Neural crest cell (in vitro differentiated cells): ENCODE data around the gene SHLD3. TPM values are rescaled to one million over a fixed set of nuclear protein-coding genes. Genes with fewer than 3 reads are reported as not detected.
"Not testable (repeated sequence)": the region's sequence is repeated elsewhere in the genome, so short reads cannot be mapped to it uniquely, and the experiment has no call there.

Source experiments
- DNase-seq: peaks from one replicate; pipeline ENCODE4 v3.0.0; 2021; ENCODE audit warnings: low read depth, mixed read lengths, low spot score
- H3K27ac Mint-ChIP-seq: one replicate; pipeline ENCODE4 v1.8.0; 2021; ENCODE audit warnings: mild to moderate bottlenecking, mixed read lengths; ENCODE audit not compliant: unreplicated experiment
- H3K27me3 Mint-ChIP-seq: 2 replicates; pipeline ENCODE4 v1.8.0; 2021; ENCODE audit warnings: low read depth, mild to moderate bottlenecking, mixed read lengths
- H3K36me3 Mint-ChIP-seq: 2 replicates; pipeline ENCODE4 v1.8.0; 2021; ENCODE audit warnings: low read depth, mild to moderate bottlenecking, mixed read lengths
- H3K4me1 Mint-ChIP-seq: 2 replicates; pipeline ENCODE4 v1.8.0; 2021; ENCODE audit warnings: mixed read lengths
- H3K4me3 Mint-ChIP-seq: one replicate; pipeline ENCODE4 v1.8.0; 2021; ENCODE audit warnings: mild to moderate bottlenecking, mixed read lengths
- H3K9me3 Mint-ChIP-seq: 2 replicates; pipeline ENCODE4 v1.8.0; 2021; ENCODE audit warnings: mixed read lengths
- total RNA-seq: library from RNA; stranded (reverse); gene quantifications from 2 replicates; pipeline ENCODE4 v1.2.1, GENCODE V29; 2021
- TF ChIP-seq, protein P1 (sequence below): fragments of 200-600 bp; sonication (generic); conservative IDR thresholded peaks from 2 replicates; pipeline ENCODE4 v1.5.0; 2021; ENCODE audit warnings: antibody characterized with exemption, mild to moderate bottlenecking

SHLD3 gene
- total RNA-seq, 1 donor from 2014 or later = 4.3 TPM

DNA sequence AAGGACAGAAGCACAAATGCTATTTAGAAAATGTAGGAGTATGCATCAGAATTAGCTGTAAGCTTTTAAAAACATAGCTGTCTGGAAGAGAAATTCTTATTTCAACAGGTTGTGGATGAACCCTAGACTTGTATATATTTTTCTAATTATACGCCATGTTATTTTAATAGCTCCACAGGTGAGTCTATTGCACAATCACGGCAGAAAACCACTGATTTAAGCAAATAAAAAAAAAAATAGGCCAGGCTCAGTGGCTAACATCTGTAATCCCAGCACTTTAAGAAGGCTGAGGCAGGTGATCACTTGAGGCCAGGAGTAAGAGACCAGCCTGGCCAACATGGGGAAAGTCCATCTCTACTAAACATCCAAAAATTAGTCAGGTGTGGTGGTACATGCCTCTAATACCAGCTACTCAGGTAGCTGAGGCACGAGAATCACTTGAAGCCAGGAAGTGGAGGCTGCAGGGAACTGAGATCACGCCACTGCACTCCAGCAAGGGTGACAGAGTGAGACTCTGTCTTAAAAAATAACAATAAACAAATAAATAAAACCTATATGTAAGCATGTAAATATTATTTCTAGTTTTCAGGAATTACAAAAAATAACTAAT, 12.4 kb upstream of the SHLD3 start:
- H3K9me3 Mint-ChIP-seq = no peaks in the 10 kb centered on the region
- H3K36me3 Mint-ChIP-seq = no peaks in the 10 kb centered on the region
- no peak overlapping the region for H3K4me3 Mint-ChIP-seq
- no peaks in the 10 kb centered on the region for H3K4me1 Mint-ChIP-seq
- no peaks in the 10 kb centered on the region for H3K27me3 Mint-ChIP-seq
- H3K27ac Mint-ChIP-seq = no peak overlapping the region
- DNase-seq = no peak
- TF ChIP-seq, protein P1, sequence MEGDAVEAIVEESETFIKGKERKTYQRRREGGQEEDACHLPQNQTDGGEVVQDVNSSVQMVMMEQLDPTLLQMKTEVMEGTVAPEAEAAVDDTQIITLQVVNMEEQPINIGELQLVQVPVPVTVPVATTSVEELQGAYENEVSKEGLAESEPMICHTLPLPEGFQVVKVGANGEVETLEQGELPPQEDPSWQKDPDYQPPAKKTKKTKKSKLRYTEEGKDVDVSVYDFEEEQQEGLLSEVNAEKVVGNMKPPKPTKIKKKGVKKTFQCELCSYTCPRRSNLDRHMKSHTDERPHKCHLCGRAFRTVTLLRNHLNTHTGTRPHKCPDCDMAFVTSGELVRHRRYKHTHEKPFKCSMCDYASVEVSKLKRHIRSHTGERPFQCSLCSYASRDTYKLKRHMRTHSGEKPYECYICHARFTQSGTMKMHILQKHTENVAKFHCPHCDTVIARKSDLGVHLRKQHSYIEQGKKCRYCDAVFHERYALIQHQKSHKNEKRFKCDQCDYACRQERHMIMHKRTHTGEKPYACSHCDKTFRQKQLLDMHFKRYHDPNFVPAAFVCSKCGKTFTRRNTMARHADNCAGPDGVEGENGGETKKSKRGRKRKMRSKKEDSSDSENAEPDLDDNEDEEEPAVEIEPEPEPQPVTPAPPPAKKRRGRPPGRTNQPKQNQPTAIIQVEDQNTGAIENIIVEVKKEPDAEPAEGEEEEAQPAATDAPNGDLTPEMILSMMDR = no peak

DNA sequence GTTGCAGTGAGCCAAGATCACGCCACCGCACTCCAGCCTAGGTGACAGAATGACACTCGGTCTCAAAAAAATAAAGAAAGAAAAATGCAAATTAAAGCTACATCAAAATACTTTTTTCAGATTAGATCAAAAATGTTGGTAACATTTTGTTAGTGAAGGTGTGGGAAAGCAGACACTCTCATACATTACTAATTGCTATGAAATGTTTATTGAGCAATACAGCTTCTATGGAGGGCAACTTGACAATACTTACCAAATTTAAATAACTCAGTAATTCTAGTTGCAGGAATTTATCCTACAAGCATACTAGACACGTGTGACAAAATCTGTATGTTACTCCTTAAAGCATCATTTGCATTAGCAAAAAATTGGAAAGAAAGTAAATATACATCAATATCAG, 4.8 kb upstream of the SHLD3 start:
- Mint-ChIP-seq H3K4me3 (no peak overlapping the region), H3K36me3 (no peaks in the 10 kb centered on the region), H3K27ac (no peak overlapping the region), H3K9me3 (no peaks in the 10 kb centered on the region), H3K4me1 (peaks cover 21% of the 10 kb centered on the region), H3K27me3 (no peaks in the 10 kb centered on the region)
- TF ChIP-seq, protein P1 = no peak
- DNase-seq = no peak

DNA sequence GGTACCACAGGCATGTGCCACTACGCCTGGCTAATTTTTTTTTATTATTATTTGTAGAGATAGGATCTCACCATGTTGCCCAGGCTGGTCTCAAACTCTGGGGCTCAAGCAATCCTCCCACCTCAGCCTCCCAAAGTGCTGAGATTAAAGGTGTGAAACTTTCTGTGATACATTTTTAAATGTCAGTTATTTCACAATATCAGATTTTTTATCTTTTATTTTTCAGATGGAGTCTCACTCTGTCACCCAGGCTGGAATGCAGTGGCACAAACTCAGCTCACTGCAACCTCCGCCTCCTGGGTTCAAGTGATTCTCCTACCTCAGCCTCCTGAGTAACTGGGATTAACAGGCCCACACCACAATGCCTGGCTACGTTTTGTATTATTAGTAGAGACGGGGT, 2.9 kb upstream of the SHLD3 start:
- not testable (repeated sequence) for DNase-seq, H3K27ac Mint-ChIP-seq, H3K36me3 Mint-ChIP-seq, H3K27me3 Mint-ChIP-seq, H3K9me3 Mint-ChIP-seq
- peak overlapping the region; percentile 61 for H3K4me3 Mint-ChIP-seq
- H3K4me1 Mint-ChIP-seq = peaks cover 31% of the 10 kb centered on the region

DNA sequence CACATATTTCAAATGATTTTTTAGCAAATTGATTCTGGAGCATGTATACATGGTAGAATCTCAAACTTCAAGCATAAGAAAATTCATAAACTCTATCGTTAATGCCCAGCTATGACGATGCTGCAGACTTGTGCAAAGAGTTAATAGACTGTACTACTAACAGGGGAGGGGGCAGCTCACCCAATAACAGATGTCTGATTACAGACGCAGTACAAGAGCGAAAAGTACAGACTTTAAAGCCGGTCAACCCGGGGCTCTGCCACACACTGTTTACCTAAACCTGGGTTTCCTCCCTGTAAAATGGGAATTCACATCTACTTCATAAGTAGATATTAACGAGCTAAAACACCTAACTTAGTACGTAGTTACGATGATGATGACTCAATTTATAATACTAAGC, 1.3 kb upstream of the SHLD3 start:
- peak overlapping the region; percentile 100 for H3K4me3 Mint-ChIP-seq

DNA sequence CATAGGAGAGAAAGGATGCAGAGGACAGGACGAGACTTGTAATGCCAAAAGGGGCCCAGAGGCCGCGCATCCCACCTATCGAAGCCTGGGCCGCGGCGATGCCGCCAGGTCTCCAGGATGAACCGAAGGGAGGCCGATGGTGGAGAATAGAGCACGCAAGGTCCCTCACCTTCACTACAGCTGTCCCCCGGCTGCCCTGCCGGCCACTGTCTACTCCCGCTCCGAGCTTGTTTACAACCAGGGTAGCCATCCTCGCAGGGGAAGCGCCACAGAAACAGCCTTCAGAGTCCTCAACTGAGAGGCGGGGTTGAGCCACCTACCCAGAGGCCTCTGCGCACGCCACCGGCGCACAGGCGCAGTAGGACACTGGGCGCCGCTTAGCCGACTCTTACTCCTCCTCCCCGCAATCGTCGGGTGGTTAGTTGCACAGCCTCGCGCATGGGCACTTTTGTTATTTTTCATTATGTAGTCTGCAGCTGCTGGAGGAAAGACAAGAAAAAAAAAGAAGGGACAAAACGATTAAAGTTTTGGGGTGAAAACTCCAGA, 729 bp upstream of the SHLD3 start, which contains the start of gene TRIM23:
TSS of gene TRIM23 (minus strand) at position 309 of the 546 bp plus-strand sequence. CDS start at position 250, 59 bp downstream.
- Mint-ChIP-seq H3K4me3 (peak within 1 kb of the TSS; percentile 100), H3K27me3 (no peaks in the 10 kb centered on the region), H3K4me1 (peaks cover 34% of the 10 kb centered on the region), H3K36me3 (peaks cover 3% of the 10 kb centered on the region), H3K9me3 (no peaks in the 10 kb centered on the region), H3K27ac (peak within 1 kb of the TSS; percentile 98)
- DNase-seq = peak; percentile 78
- TF ChIP-seq, protein P1 = no peak

More for the DNA sequence above, 1.3 kb upstream of the SHLD3 start:
- Mint-ChIP-seq H3K36me3 (peaks cover 3% of the 10 kb centered on the region), H3K4me1 (peaks cover 34% of the 10 kb centered on the region), H3K27ac (peak overlapping the region; percentile 98), H3K9me3 (no peaks in the 10 kb centered on the region), H3K27me3 (no peaks in the 10 kb centered on the region)
- DNase-seq = no peak
- TF ChIP-seq, protein P1 = no peak

DNA sequence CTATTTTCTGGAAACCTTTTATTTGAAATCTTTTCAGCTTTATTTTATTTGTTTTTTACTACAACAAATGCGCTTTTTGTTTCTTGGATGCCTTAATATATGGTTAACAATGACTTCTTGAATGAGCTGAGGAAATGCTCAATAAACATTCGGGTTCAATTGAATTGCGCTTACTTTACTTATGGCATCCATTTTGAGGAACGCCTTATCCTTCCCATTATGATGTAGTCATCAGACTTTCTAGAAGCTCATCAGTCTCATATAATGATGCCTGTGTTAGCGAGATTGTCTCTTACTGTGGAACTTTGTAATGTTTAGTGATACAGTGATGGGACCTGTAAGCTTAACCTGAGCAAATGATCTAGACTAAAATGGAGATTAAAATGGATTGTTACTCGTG, 916 bp downstream of the SHLD3 start:
- H3K9me3 Mint-ChIP-seq = no peaks in the 10 kb centered on the region
- H3K27me3 Mint-ChIP-seq = no peaks in the 10 kb centered on the region
- peak overlapping the region; percentile 43 for H3K27ac Mint-ChIP-seq
- peaks cover 34% of the 10 kb centered on the region for H3K4me1 Mint-ChIP-seq
- TF ChIP-seq, protein P1 = no peak
- peaks cover 7% of the 10 kb centered on the region for H3K36me3 Mint-ChIP-seq
- DNase-seq = no peak
- peak overlapping the region; percentile 100 for H3K4me3 Mint-ChIP-seq
